Measurements from ENCODE around the gene KRT26. TPM values are rescaled to one million over a fixed set of nuclear protein-coding genes. Genes with fewer than 3 reads are reported as not detected.

KRT26 gene
- total RNA-seq, 1 experiment from 2014 or later: not detected

- Mint-ChIP-seq H3K4me3 (no peak overlapping the region), H3K27me3 (ENCODE audit: low read depth) (peaks cover 11% of the 10 kb centered on the region), H3K9me3 (no peaks in the 10 kb centered on the region), H3K27ac (no peak overlapping the region), H3K4me1 (peaks cover 0 to 2% of the 10 kb centered on the region in 2 experiments; a peak in 2 of 4 replicates), H3K36me3 (ENCODE audit: insufficient read depth in 1 of 3, low read depth in 3 of 3) (no peaks in the 10 kb centered on the region)
- Histone ChIP-seq H2AK5ac (ENCODE audit: insufficient read length, low read length) (no peak overlapping the region), H3T11ph (ENCODE audit: low read length) (no peak overlapping the region), H3K79me1 (ENCODE audit: insufficient read depth, low read depth, low read length, poor library complexity, severe bottlenecking) (no peaks in the 10 kb centered on the region), H2BK12ac (ENCODE audit: insufficient read length, low read depth, low read length) (no peak overlapping the region), H3K23ac (ENCODE audit: insufficient read length, low read depth, low read length) (no peak overlapping the region), H2BK15ac (ENCODE audit: low read depth, low read length) (no peak overlapping the region), H3K4me2 (ENCODE audit: insufficient read depth, insufficient read length, low read length) (no peak overlapping the region), H3K27ac (ENCODE audit: insufficient read length, low read depth, low read length) (no peak overlapping the region), H3K23me2 (ENCODE audit: insufficient read length, low read depth, low read length, poor library complexity, severe bottlenecking) (no peaks in the 10 kb centered on the region), H4K91ac (ENCODE audit: insufficient read length, low read depth, low read length) (no peak overlapping the region), H3K79me2 (ENCODE audit: insufficient read depth, low read length) (no peaks in the 10 kb centered on the region), H2BK5ac (ENCODE audit: insufficient read length, low read length) (no peak overlapping the region), H3K4me1 (ENCODE audit: insufficient read depth, low read length) (no peaks in the 10 kb centered on the region), H2BK120ac (ENCODE audit: low read depth, low read length, poor library complexity, severe bottlenecking) (no peak overlapping the region), H4K20me1 (ENCODE audit: control insufficient read depth, insufficient read depth, insufficient read length) (no peaks in the 10 kb centered on the region), H3K4ac (ENCODE audit: low read depth, low read length) (no peak overlapping the region), H3K27me3 (ENCODE audit: insufficient read depth, low read length) (no peaks in the 10 kb centered on the region), H4K5ac (ENCODE audit: insufficient read length, low read depth, low read length) (no peak overlapping the region), H4K8ac (replicated peaks; ENCODE audit: insufficient read length, low read depth, low read length) (no peak overlapping the region), H2BK20ac (ENCODE audit: low read depth, low read length, poor library complexity, severe bottlenecking) (no peak overlapping the region), H3K18ac (ENCODE audit: insufficient read length, low read depth, low read length) (no peak overlapping the region), H3K56ac (ENCODE audit: insufficient read length, low read depth, low read length) (no peak overlapping the region), H3K14ac (ENCODE audit: insufficient read depth, low read length) (no peak overlapping the region), H2AFZ (ENCODE audit: low read length) (no peak overlapping the region), H3K9ac (ENCODE audit: extremely low read depth, insufficient read length, low read length) (no peak overlapping the region), H3K9me3 (ENCODE audit: control insufficient read depth, low read depth, low read length) (no peaks in the 10 kb centered on the region)
- no CpG with 5 or more reads among the region's 1 CpG for WGBS (ENCODE audit: extremely low coverage, insufficient read length, low lambda C conversion rate)
- no peak for TF ChIP-seq CTCF (conservative IDR thresholded peaks at IDR 0.05)
- DNase-seq: no peak
Observed at GRCh38 chr17:40722241-40722640, 49.8 kb downstream of the KRT26 start.
